WERI-Rb-1 (cell line): ENCODE results near the gene UROC1.
A peak's percentile ranks its signal among the peaks of the same experiment; 100 is the strongest.

ENCODE experiments used
- DNase-seq: peaks from one replicate; pipeline ENCODE4 v3.0.0-alpha.2; 2020
- H3K27ac ChIP-seq: fragments of 250-450 bp; sonication (Bioruptor Pico); 2 replicates; pipeline ENCODE4 v1.5.1; 2020; ENCODE audit warnings: mild to moderate bottlenecking, moderate library complexity
- H3K27me3 ChIP-seq: fragments of 250-450 bp; sonication (Bioruptor Pico); 2 replicates; pipeline ENCODE4 v1.5.1; 2021; ENCODE audit warnings: mild to moderate bottlenecking, low read depth, moderate library complexity; ENCODE audit not compliant: insufficient read depth, severe bottlenecking
- H3K36me3 ChIP-seq: fragments of 250-450 bp; sonication (Bioruptor Pico); 2 replicates; pipeline ENCODE4 v1.5.1; 2020; ENCODE audit warnings: mild to moderate bottlenecking, moderate library complexity
- H3K4me3 ChIP-seq: 2 replicates; pipeline ENCODE4 v1.5.1; 2011; ENCODE audit warnings: low read depth, mild to moderate bottlenecking, control low read depth, low read length
- H3K9me3 ChIP-seq: fragments of 250-450 bp; sonication (Bioruptor Pico); 2 replicates; pipeline ENCODE4 v1.5.1; 2021; ENCODE audit warnings: mild to moderate bottlenecking, moderate library complexity; ENCODE audit not compliant: severe bottlenecking
- CTCF ChIP-seq: IDR thresholded peaks from 2 replicates; pipeline ENCODE4 v1.5.1; 2011; ENCODE audit warnings: low read depth, mild to moderate bottlenecking, control low read depth, inconsistent platforms, low read length

UROC1 gene

DNA sequence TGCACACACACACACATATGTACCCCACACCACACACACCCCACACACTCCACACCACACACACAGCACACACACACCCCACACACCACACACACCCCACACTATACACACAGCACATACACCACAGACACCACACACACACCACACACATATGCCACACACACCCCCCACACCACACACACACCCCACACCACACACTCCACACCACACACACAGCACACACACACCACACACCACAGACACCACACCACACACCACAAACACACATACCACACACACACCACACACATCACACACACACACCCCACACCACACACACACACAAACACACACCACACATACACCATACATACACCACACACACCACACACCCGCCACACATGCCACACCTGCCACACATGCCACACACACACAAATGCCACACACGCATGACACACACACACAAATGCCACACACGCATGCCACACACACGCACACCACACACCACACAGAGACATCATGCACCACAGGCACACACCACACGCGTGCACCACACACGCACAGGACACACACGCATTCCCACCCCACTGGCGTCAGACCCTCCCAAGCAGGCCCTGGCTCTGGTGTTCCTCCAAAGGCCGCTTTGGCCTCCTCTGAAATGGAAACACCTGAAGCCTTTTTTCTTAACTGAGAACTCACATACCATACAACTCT is 22.1 kb upstream of the UROC1 start:
- H3K36me3 ChIP-seq: no peaks in the 10 kb centered on the region
- no peaks in the 10 kb centered on the region for H3K27me3 ChIP-seq
- no peak overlapping the region for H3K27ac ChIP-seq
- H3K9me3 ChIP-seq: no peaks in the 10 kb centered on the region
- DNase-seq: peak; percentile 1
- no peak for TF ChIP-seq CTCF
- H3K4me3 ChIP-seq: no peak overlapping the region

GRCh38 chr3:126538966-126539365 is 21.4 kb upstream of the UROC1 start:
- no peaks in the 10 kb centered on the region for H3K27me3 ChIP-seq
- H3K27ac ChIP-seq: peak overlapping the region; percentile 18; the same call in 1 of the 2 replicates
- peak; percentile 1 for DNase-seq
- H3K9me3 ChIP-seq: no peaks in the 10 kb centered on the region
- H3K4me3 ChIP-seq: no peak overlapping the region
- TF ChIP-seq CTCF: no peak
- H3K36me3 ChIP-seq: no peaks in the 10 kb centered on the region

GRCh38 chr3:126538316-126538715 is 20.7 kb upstream of the UROC1 start:
- no peaks in the 10 kb centered on the region for H3K9me3 ChIP-seq
- no peak overlapping the region for H3K4me3 ChIP-seq
- no peaks in the 10 kb centered on the region for H3K36me3 ChIP-seq
- H3K27me3 ChIP-seq: no peaks in the 10 kb centered on the region
- no peak for DNase-seq
- peak overlapping the region; percentile 18; the same call in 1 of the 2 replicates for H3K27ac ChIP-seq
- TF ChIP-seq CTCF: no peak

- Histone ChIP-seq H3K27ac (peak overlapping the region; percentile 9; the same call in 1 of the 2 replicates), H3K27me3 (no peaks in the 10 kb centered on the region), H3K9me3 (no peaks in the 10 kb centered on the region), H3K36me3 (no peaks in the 10 kb centered on the region), H3K4me3 (no peak overlapping the region)
- TF ChIP-seq CTCF: no peak
- DNase-seq: peak; percentile 40
Measured at GRCh38 chr3:126537730-126538281, 20.2 kb upstream of the UROC1 start.

DNA sequence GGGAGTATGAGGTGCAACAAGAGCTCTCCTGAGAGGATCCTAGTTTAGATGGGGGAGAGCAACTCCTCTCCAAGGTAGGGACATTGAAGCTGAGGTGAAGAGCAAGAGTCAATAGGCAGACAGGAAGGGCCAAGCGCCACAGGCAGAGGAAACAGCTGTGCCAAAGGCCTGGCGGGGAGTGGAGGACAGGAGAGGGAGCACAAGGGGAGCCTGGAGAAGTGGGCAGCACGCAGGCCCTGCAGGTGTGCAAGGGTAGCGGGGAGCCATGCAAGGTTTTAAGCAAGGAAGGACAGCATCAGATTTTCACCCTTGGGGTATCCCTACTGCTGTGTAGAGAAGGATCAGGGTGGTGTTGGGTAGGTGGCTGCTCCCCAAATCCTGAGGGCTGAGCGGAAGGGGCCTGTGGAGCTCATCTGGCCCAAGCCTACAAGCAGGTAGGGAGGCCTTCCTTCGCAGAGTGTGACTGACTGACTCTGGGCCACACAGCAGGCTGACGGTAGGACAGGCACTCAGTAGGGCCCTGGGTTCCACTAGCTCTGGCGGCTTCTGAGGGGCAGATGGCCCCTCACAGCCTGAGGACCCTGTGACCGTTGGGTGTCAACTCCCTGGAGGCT is 19.6 kb upstream of the UROC1 start:
- Histone ChIP-seq H3K9me3 (no peaks in the 10 kb centered on the region), H3K4me3 (no peak overlapping the region), H3K27me3 (no peaks in the 10 kb centered on the region), H3K27ac (peak overlapping the region; percentile 9), H3K36me3 (no peaks in the 10 kb centered on the region)
- DNase-seq: no peak
- no peak for TF ChIP-seq CTCF
